ENCODE data around the gene TECPR1. TPM values are rescaled to one million over a fixed set of nuclear protein-coding genes. Genes with fewer than 3 reads are reported as not detected.

Gene TECPR1
- total RNA-seq, 1 donor from 2014 or later = 44.0 TPM

- TF ChIP-seq CTCF (IDR thresholded peaks at IDR 0.05; ENCODE audit: insufficient read depth, low read length, poor library complexity, severe bottlenecking) = no peak
Measured at GRCh38 chr7:98192781-98193457, 59.1 kb downstream of the TECPR1 start.

GRCh38 chr7:98191668-98192431 is 60.2 kb downstream of the TECPR1 start:
- no peak overlapping the region for H3K4me3 ChIP-seq (ENCODE audit: low read depth, low read length)
- TF ChIP-seq CTCF (IDR thresholded peaks at IDR 0.05; ENCODE audit: insufficient read depth, low read length, poor library complexity, severe bottlenecking) = no peak
- no peaks in the 10 kb centered on the region for H3K27me3 ChIP-seq (ENCODE audit: control insufficient read depth, insufficient read depth, low read length)
- no peaks in the 10 kb centered on the region for H3K36me3 ChIP-seq (ENCODE audit: control insufficient read depth, insufficient read depth, low read length)
- no peak for DNase-seq (ENCODE audit: low read depth)

More at GRCh38 chr7:98192781-98193457, 59.1 kb downstream of the TECPR1 start:
- Histone ChIP-seq H3K36me3 (ENCODE audit: control insufficient read depth, insufficient read depth, low read length) (no peaks in the 10 kb centered on the region), H3K27me3 (ENCODE audit: control insufficient read depth, insufficient read depth, low read length) (no peaks in the 10 kb centered on the region), H3K4me3 (ENCODE audit: low read depth, low read length) (no peak overlapping the region)
- no peak for DNase-seq (ENCODE audit: low read depth)

GRCh38 chr7:98189559-98189958 is 62.5 kb downstream of the TECPR1 start:
- no peak overlapping the region for H3K4me3 ChIP-seq (ENCODE audit: low read depth, low read length)
- no peaks in the 10 kb centered on the region for H3K36me3 ChIP-seq (ENCODE audit: control insufficient read depth, insufficient read depth, low read length)
- no peaks in the 10 kb centered on the region for H3K27me3 ChIP-seq (ENCODE audit: control insufficient read depth, insufficient read depth, low read length)
- no peak for TF ChIP-seq CTCF (IDR thresholded peaks at IDR 0.05; ENCODE audit: insufficient read depth, low read length, poor library complexity, severe bottlenecking)
- no peak for DNase-seq (ENCODE audit: low read depth)

- no peak for TF ChIP-seq CTCF (IDR thresholded peaks at IDR 0.05; ENCODE audit: insufficient read depth, low read length, poor library complexity, severe bottlenecking)
- no peak for DNase-seq (ENCODE audit: low read depth)
- no peaks in the 10 kb centered on the region for H3K36me3 ChIP-seq (ENCODE audit: control insufficient read depth, insufficient read depth, low read length)
- H3K27me3 ChIP-seq (ENCODE audit: control insufficient read depth, insufficient read depth, low read length) = no peaks in the 10 kb centered on the region
- no peak overlapping the region for H3K4me3 ChIP-seq (ENCODE audit: low read depth, low read length)
Measured at GRCh38 chr7:98187138-98187502, 64.9 kb downstream of the TECPR1 start.

- DNase-seq (ENCODE audit: low read depth) = no peak
- H3K4me3 ChIP-seq (ENCODE audit: low read depth, low read length) = no peak overlapping the region
- no peak for TF ChIP-seq CTCF (IDR thresholded peaks at IDR 0.05; ENCODE audit: insufficient read depth, low read length, poor library complexity, severe bottlenecking)
- no peaks in the 10 kb centered on the region for H3K27me3 ChIP-seq (ENCODE audit: control insufficient read depth, insufficient read depth, low read length)
- no peaks in the 10 kb centered on the region for H3K36me3 ChIP-seq (ENCODE audit: control insufficient read depth, insufficient read depth, low read length)
Measured at GRCh38 chr7:98186452-98187137, 65.4 kb downstream of the TECPR1 start.
